Calu3 (cell line): ENCODE results near the gene SLC17A4. TPM values are rescaled to one million over a fixed set of nuclear protein-coding genes. Genes with fewer than 3 reads are reported as not detected.

Source experiments
- BruUV-seq: library from RNA; stranded (reverse); fragments of 400-500 nt; replicated peaks from 2 replicates; lab custom pipeline; 2021; lab: Mats Ljungman, UMichigan
- CTCF ChIA-PET: fragments of 300-600 bp; sonication (Branson Sonifier 250); formaldehyde crosslinking; loops from one replicate; lab custom pipeline; 2022; ENCODE audit warnings: antibody characterized with exemption; lab: Charles Lee
- DNase-seq: peaks from one replicate; pipeline ENCODE4 v3.0.0; 2022
- H3K27ac Mint-ChIP-seq: one replicate; pipeline ENCODE4 v1.8.0; 2022; ENCODE audit warnings: mixed read lengths; ENCODE audit not compliant: unreplicated experiment
- H3K27me3 Mint-ChIP-seq: one replicate; pipeline ENCODE4 v1.8.0; 2022; ENCODE audit warnings: mixed read lengths; ENCODE audit not compliant: unreplicated experiment
- H3K36me3 Mint-ChIP-seq: one replicate; pipeline ENCODE4 v1.8.0; 2022; ENCODE audit warnings: mild to moderate bottlenecking, moderate library complexity, mixed read lengths; ENCODE audit not compliant: insufficient read depth, unreplicated experiment
- H3K4me1 Mint-ChIP-seq: one replicate; pipeline ENCODE4 v1.8.0; 2022; ENCODE audit warnings: mild to moderate bottlenecking, low read depth, mixed read lengths; ENCODE audit not compliant: unreplicated experiment
- H3K4me3 Mint-ChIP-seq: one replicate; pipeline ENCODE4 v1.8.0; 2022; ENCODE audit warnings: mild to moderate bottlenecking, low read depth, moderate library complexity, mixed read lengths; ENCODE audit not compliant: unreplicated experiment
- H3K9me3 Mint-ChIP-seq: one replicate; pipeline ENCODE4 v1.8.0; 2022; ENCODE audit warnings: low read depth, mixed read lengths; ENCODE audit not compliant: unreplicated experiment
- CTCF ChIP-seq: fragments of 200-600 bp; IDR thresholded peaks from one replicate; pipeline ENCODE4 v1.8.0; 2022; ENCODE audit warnings: antibody characterized with exemption; ENCODE audit not compliant: unreplicated experiment
- intact Hi-C: fragments of 100-400 bp; cut with micrococcal nuclease; formaldehyde crosslinking; loops from one replicate; pipeline ENCODE4 v1.10.0; 2022; ENCODE audit not compliant: unreplicated experiment
- total RNA-seq: library from RNA; stranded (reverse); gene quantifications from 2 replicates; pipeline ENCODE4 v1.2.3, GENCODE V29; 2022

The SLC17A4 gene
- total RNA-seq, 1 experiment from 2014 or later = 1.9 TPM

GRCh38 chr6:25750906-25751305 is 3.6 kb upstream of the SLC17A4 start:
- Mint-ChIP-seq H3K4me1 (peaks cover 64% of the 10 kb centered on the region), H3K27ac (no peak overlapping the region), H3K36me3 (peaks cover 5% of the 10 kb centered on the region), H3K27me3 (no peaks in the 10 kb centered on the region), H3K4me3 (no peak overlapping the region), H3K9me3 (peaks cover 3% of the 10 kb centered on the region)
- TF ChIP-seq CTCF = no peak
- intact Hi-C loops = no loop called here
- no TSS peak for BruUV-seq
- no peak for DNase-seq
- CTCF ChIA-PET = interaction anchor here (0.9 kb wide), 1 partner anchor 127 kb away, joined by 3 read pairs; no protein-coding TSS in a partner anchor

- intact Hi-C loops = no loop called here
- no TSS peak for BruUV-seq
- peaks cover 3% of the 10 kb centered on the region for H3K9me3 Mint-ChIP-seq
- H3K36me3 Mint-ChIP-seq = peaks cover 5% of the 10 kb centered on the region
- H3K27me3 Mint-ChIP-seq = no peaks in the 10 kb centered on the region
- no peak for DNase-seq
- no peak overlapping the region for H3K27ac Mint-ChIP-seq
- CTCF ChIA-PET = no interaction called here
- peaks cover 67% of the 10 kb centered on the region for H3K4me1 Mint-ChIP-seq
- TF ChIP-seq CTCF = no peak
- H3K4me3 Mint-ChIP-seq = no peak overlapping the region
Measured at GRCh38 chr6:25753079-25753478, 1.5 kb upstream of the SLC17A4 start.

- no peak for TF ChIP-seq CTCF
- BruUV-seq = no TSS peak
- Mint-ChIP-seq H3K4me3 (peak overlapping the region; percentile 55), H3K27ac (peak overlapping the region; percentile 85), H3K9me3 (peaks cover 3% of the 10 kb centered on the region), H3K27me3 (no peaks in the 10 kb centered on the region), H3K36me3 (no peaks in the 10 kb centered on the region), H3K4me1 (peaks cover 43% of the 10 kb centered on the region)
- no peak for DNase-seq
- intact Hi-C loops = no loop called here
- CTCF ChIA-PET = interaction anchor here (1.0 to 1.3 kb wide), 4 partner anchors 14 to 262 kb away, joined by 3 read pairs; a partner anchor contains a TSS
Measured at GRCh38 chr6:25755483-25755882, 941 bp downstream of the SLC17A4 start.

- Mint-ChIP-seq H3K27me3 (no peaks in the 10 kb centered on the region), H3K9me3 (peaks cover 3% of the 10 kb centered on the region), H3K4me3 (no peak overlapping the region), H3K27ac (peak overlapping the region; percentile 85), H3K36me3 (no peaks in the 10 kb centered on the region), H3K4me1 (peaks cover 40% of the 10 kb centered on the region)
- intact Hi-C loops = no loop called here
- no peak for TF ChIP-seq CTCF
- CTCF ChIA-PET = interaction anchor here (0.6 kb wide), 1 partner anchor 171 kb away, joined by 3 read pairs; no protein-coding TSS in a partner anchor
- no TSS peak for BruUV-seq
- DNase-seq = no peak
Measured at GRCh38 chr6:25756382-25757363, 2.1 kb downstream of the SLC17A4 start.
